GM18868 (cell line): ENCODE data around the gene FBXO42.
A peak's percentile ranks its signal among the peaks of the same experiment; 100 is the strongest.

Experiments used
- ATAC-seq: cut with Tn5 transposase; IDR thresholded peaks from one replicate; pipeline ENCODE4 v1.9.1; 2021; ENCODE audit warnings: mild to moderate bottlenecking, moderate library complexity; ENCODE audit not compliant: unreplicated experiment

FBXO42 gene

GRCh38 chr1:16244650-16245285 lies 107.5 kb downstream of the FBXO42 start:
- ATAC-seq: no peak

GRCh38 chr1:16243936-16244649 lies 108.2 kb downstream of the FBXO42 start:
- ATAC-seq: no peak

- no peak for ATAC-seq
These were observed 109.1 kb downstream of the FBXO42 start for GRCh38 chr1:16243215-16243610.

GRCh38 chr1:16242556-16243214 lies 109.6 kb downstream of the FBXO42 start:
- no peak for ATAC-seq

- no peak for ATAC-seq
These were observed 111.0 kb downstream of the FBXO42 start for GRCh38 chr1:16241221-16241708.

GRCh38 chr1:16239972-16240491 lies 112.2 kb downstream of the FBXO42 start:
- no peak for ATAC-seq

GRCh38 chr1:16237343-16237830 lies 114.9 kb downstream of the FBXO42 start:
- no peak for ATAC-seq

- ATAC-seq: peak; percentile 71
These were observed 115.6 kb downstream of the FBXO42 start, which contains the start of gene CPLANE2 for GRCh38 chr1:16236511-16237342. Gene CPLANE2 (minus strand): TSS chr1:16237183. CDS start chr1:16236742, 441 bp downstream.

- ATAC-seq: peak; percentile 46
These were observed 116.3 kb downstream of the FBXO42 start for GRCh38 chr1:16235944-16236510.

- no peak for ATAC-seq
These were observed 116.9 kb downstream of the FBXO42 start for GRCh38 chr1:16235347-16235746.

- ATAC-seq: no peak
These were observed 118.8 kb downstream of the FBXO42 start for GRCh38 chr1:16233431-16233830.

- ATAC-seq: no peak
These were observed 120.0 kb downstream of the FBXO42 start for GRCh38 chr1:16232316-16232710.

- ATAC-seq: no peak
These were observed 120.7 kb downstream of the FBXO42 start for GRCh38 chr1:16231331-16232315.

- no peak for ATAC-seq
These were observed 121.5 kb downstream of the FBXO42 start for GRCh38 chr1:16230744-16231143.

- ATAC-seq: no peak
These were observed 122.1 kb downstream of the FBXO42 start for GRCh38 chr1:16229976-16230740.

- ATAC-seq: no peak
These were observed 125.6 kb downstream of the FBXO42 start for GRCh38 chr1:16226490-16227179.

- no peak for ATAC-seq
These were observed 126.2 kb downstream of the FBXO42 start for GRCh38 chr1:16226129-16226489.

GRCh38 chr1:16224472-16224871 lies 127.8 kb downstream of the FBXO42 start:
- ATAC-seq: no peak
